Thyroid gland (tissue), 4 donors: ENCODE measurements around the gene ENTR1.

Experiments used
- POLR2A ChIP-seq, 2 donors: fragments of 450-650 bp; IDR thresholded peaks; one replicate each; pipeline ENCODE4 v1.6.1; 2017; ENCODE audit warnings: antibody characterized with exemption in 2 of 2, mild to moderate bottlenecking in 2 of 2, moderate library complexity in 1 of 2
- TF ChIP-seq, protein P1 (sequence below), 6 experiments: fragments of 200-600 bp in 3 of 6; fragments of 450-650 bp in 3 of 6; sonication (generic) in 3 of 6; IDR thresholded peaks; one replicate each; pipeline ENCODE4 v1.5.1; 2016 to 2019; ENCODE audit warnings: antibody characterized with exemption in 6 of 6, mild to moderate bottlenecking in 2 of 6, inconsistent platforms in 1 of 6, moderate library complexity in 1 of 6

- no peak for TF ChIP-seq POLR2A (IDR thresholded peaks at IDR 0.05)
- TF ChIP-seq, protein P1, sequence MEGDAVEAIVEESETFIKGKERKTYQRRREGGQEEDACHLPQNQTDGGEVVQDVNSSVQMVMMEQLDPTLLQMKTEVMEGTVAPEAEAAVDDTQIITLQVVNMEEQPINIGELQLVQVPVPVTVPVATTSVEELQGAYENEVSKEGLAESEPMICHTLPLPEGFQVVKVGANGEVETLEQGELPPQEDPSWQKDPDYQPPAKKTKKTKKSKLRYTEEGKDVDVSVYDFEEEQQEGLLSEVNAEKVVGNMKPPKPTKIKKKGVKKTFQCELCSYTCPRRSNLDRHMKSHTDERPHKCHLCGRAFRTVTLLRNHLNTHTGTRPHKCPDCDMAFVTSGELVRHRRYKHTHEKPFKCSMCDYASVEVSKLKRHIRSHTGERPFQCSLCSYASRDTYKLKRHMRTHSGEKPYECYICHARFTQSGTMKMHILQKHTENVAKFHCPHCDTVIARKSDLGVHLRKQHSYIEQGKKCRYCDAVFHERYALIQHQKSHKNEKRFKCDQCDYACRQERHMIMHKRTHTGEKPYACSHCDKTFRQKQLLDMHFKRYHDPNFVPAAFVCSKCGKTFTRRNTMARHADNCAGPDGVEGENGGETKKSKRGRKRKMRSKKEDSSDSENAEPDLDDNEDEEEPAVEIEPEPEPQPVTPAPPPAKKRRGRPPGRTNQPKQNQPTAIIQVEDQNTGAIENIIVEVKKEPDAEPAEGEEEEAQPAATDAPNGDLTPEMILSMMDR (IDR thresholded peaks at IDR 0.05): no peak
These were observed 57.7 kb downstream of the ENTR1 start for GRCh38 chr9:136352682-136353081.
